ENCODE data around the gene TPO. TPM values are rescaled to one million over a fixed set of nuclear protein-coding genes. Genes with fewer than 3 reads are reported as not detected.

The TPO gene
- total RNA-seq, 2 donors from 2014 or later, result not detected

- Histone ChIP-seq H3K9me3 (ENCODE audit: control insufficient read depth, low read length) (no peaks in the 10 kb centered on the region), H3K27me3 (ENCODE audit: control insufficient read depth, insufficient read depth, low read length, poor library complexity, severe bottlenecking) (no peaks in the 10 kb centered on the region), H3K27ac (ENCODE audit: low read depth, low read length) (no peak overlapping the region), H3K4me3 (ENCODE audit: low read length) (no peak overlapping the region), H3K36me3 (ENCODE audit: control insufficient read depth, insufficient read depth, low read length) (no peaks in the 10 kb centered on the region), H3K4me1 (ENCODE audit: control insufficient read depth, insufficient read depth, low read length) (no peaks in the 10 kb centered on the region), H3K9ac (ENCODE audit: extremely low read depth, low read length, poor library complexity, severe bottlenecking) (no peak overlapping the region)
- no peaks in the 10 kb centered on the region for H3K9me3 Mint-ChIP-seq
- 91% methylated on average over 3 of the region's 3 CpGs; no CpG with 5 or more reads in 1 of the 2 experiments for WGBS, 2 experiments (ENCODE audit: insufficient coverage in 1 of 2, insufficient read length in 1 of 2)
- no peak overlapping the region for H3K27ac Mint-ChIP-seq
- no peaks in the 10 kb centered on the region for H3K36me3 Mint-ChIP-seq (ENCODE audit: low read depth)
- peaks cover 7% of the 10 kb centered on the region for H3K27me3 Mint-ChIP-seq (ENCODE audit: insufficient read depth)
- H3K4me1 Mint-ChIP-seq, result no peaks in the 10 kb centered on the region
- H3K4me3 Mint-ChIP-seq, result no peak overlapping the region
- no peak for DNase-seq
- TF ChIP-seq CTCF (conservative IDR thresholded peaks at IDR 0.05), result no peak
Measured at GRCh38 chr2:1427086-1427485, 13.8 kb downstream of the TPO start.

DNA sequence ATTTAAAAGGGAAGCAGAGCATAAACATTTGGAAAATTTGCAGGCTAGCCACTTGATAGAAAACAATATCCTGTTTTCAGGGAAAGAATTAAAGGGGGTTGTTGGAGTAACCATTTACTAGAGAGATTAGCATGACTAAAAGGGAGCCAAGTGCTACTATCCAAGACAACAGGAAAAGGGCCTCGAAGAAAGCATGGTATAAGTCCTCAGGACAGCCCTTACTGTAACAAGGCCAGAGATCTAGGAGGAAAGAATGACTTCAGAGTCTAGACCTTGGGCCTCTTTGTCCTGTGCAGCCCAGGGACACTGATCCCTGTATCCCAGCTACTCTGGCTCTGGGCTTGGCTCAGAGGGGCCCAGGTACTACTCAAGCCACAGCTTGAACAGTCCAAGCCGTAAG lies 16.6 kb downstream of the TPO start:
- Mint-ChIP-seq H3K27ac (no peak overlapping the region), H3K36me3 (ENCODE audit: low read depth) (no peaks in the 10 kb centered on the region), H3K9me3 (no peaks in the 10 kb centered on the region), H3K4me1 (no peaks in the 10 kb centered on the region), H3K27me3 (ENCODE audit: insufficient read depth) (peaks cover 3% of the 10 kb centered on the region), H3K4me3 (no peak overlapping the region)
- no peak overlapping the region for H3K27ac ChIP-seq (ENCODE audit: low read depth, low read length)
- H3K9me3 ChIP-seq (ENCODE audit: control insufficient read depth, low read length), result no peaks in the 10 kb centered on the region
- DNase-seq, result no peak
- no peak for TF ChIP-seq CTCF (conservative IDR thresholded peaks at IDR 0.05)
- H3K36me3 ChIP-seq (ENCODE audit: control insufficient read depth, insufficient read depth, low read length), result no peaks in the 10 kb centered on the region
- no peak overlapping the region for H3K9ac ChIP-seq (ENCODE audit: extremely low read depth, low read length, poor library complexity, severe bottlenecking)
- H3K4me1 ChIP-seq (ENCODE audit: control insufficient read depth, insufficient read depth, low read length), result no peaks in the 10 kb centered on the region
- 82 to 83% methylated on average over 1 to 2 of the region's 2 CpGs for WGBS, 2 experiments (ENCODE audit: insufficient coverage in 1 of 2, insufficient read length in 1 of 2)
- H3K27me3 ChIP-seq (ENCODE audit: control insufficient read depth, insufficient read depth, low read length, poor library complexity, severe bottlenecking), result no peaks in the 10 kb centered on the region
- no peak overlapping the region for H3K4me3 ChIP-seq (ENCODE audit: low read length)

DNA sequence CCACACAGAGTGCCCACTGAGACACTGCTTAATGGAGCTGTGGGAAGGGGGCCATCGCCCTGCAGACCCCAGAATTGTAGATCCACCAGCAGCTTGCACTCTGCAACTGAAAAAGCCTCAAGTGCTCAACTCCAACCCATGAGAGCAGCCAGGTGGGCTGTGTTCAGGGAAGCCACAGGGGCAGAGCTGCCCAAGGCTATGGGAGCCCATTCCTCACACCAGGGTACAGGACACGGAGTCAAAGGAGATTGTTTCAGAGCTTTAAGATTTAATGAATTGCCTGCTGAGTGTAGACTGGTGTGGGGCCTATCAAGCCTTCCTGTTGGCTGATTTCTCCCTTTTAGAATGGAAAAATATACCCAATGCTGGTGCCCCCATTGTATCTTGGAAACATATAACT lies 17.2 kb downstream of the TPO start:
- Histone ChIP-seq H3K4me1 (ENCODE audit: control insufficient read depth, insufficient read depth, low read length) (no peaks in the 10 kb centered on the region), H3K36me3 (ENCODE audit: control insufficient read depth, insufficient read depth, low read length) (no peaks in the 10 kb centered on the region), H3K9me3 (ENCODE audit: control insufficient read depth, low read length) (no peaks in the 10 kb centered on the region), H3K9ac (ENCODE audit: extremely low read depth, low read length, poor library complexity, severe bottlenecking) (no peak overlapping the region), H3K4me3 (ENCODE audit: low read length) (no peak overlapping the region), H3K27ac (ENCODE audit: low read depth, low read length) (no peak overlapping the region), H3K27me3 (ENCODE audit: control insufficient read depth, insufficient read depth, low read length, poor library complexity, severe bottlenecking) (no peaks in the 10 kb centered on the region)
- Mint-ChIP-seq H3K4me3 (no peak overlapping the region), H3K27me3 (ENCODE audit: insufficient read depth) (no peaks in the 10 kb centered on the region), H3K27ac (no peak overlapping the region), H3K4me1 (no peaks in the 10 kb centered on the region), H3K36me3 (ENCODE audit: low read depth) (no peaks in the 10 kb centered on the region), H3K9me3 (no peaks in the 10 kb centered on the region)
- 73 to 76% methylated on average over 2 of the region's 2 CpGs for WGBS, 2 experiments (ENCODE audit: insufficient coverage in 1 of 2, insufficient read length in 1 of 2)
- DNase-seq, result no peak
- no peak for TF ChIP-seq CTCF (conservative IDR thresholded peaks at IDR 0.05)
